Embryonic facial prominence (tissue), 1 donor: ENCODE measurements around the gene RGS14.
"Not testable (repeated sequence)": the region's sequence is repeated elsewhere in the genome, so short reads cannot be mapped to it uniquely, and the experiment has no call there.

Experiments
- DNase-seq: peaks from one replicate; pipeline ENCODE4 v3.0.0-alpha.2; 2016; ENCODE audit errors: extremely low spot score

RGS14 gene

DNA sequence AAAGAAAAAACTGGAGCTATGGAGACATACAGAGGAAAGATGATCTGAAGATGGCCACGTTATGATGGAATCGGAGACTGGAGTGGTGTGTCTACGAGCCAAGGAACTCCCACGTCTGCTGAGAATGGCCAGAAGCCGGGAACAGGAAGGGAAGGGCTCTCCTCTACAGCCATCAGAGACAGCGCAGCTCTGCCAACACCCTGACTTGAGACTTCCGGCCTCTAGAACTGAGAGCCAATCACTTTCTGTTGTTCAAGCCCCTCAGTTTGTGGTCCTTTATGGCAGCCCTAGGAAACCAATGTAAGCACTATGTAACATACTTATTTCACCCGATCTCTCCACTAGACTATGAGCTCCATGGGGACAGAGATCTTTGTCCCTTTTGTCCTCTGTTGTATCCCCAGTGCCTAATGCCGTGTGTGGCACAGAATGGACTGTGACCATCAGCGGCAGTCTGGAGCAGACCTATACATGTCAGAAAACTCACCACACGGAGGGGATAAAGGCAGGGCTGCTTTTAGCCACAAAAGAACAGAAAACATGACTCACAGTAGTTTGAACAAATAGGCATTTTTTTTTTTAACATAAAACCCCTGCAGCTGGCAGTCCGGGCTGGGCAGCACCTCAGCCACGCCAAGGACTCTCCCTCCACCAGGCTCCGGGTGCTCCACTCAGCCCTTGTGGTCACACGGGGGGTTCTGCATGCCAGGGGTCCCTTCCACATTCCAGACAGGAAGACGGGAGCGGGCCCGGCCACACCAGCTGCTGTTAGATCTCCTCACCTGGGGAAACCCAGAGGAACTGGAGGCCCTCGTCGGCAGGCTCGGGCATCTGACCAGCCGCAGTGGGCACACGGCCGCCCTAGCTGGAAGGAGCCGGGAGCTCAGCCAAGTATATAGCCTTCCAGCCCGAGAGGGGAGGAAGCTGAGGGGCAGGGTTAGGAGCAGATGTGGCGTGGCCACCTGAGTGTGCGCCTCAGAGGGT is 29.9 kb upstream of the RGS14 start:
- no peak for DNase-seq

DNA sequence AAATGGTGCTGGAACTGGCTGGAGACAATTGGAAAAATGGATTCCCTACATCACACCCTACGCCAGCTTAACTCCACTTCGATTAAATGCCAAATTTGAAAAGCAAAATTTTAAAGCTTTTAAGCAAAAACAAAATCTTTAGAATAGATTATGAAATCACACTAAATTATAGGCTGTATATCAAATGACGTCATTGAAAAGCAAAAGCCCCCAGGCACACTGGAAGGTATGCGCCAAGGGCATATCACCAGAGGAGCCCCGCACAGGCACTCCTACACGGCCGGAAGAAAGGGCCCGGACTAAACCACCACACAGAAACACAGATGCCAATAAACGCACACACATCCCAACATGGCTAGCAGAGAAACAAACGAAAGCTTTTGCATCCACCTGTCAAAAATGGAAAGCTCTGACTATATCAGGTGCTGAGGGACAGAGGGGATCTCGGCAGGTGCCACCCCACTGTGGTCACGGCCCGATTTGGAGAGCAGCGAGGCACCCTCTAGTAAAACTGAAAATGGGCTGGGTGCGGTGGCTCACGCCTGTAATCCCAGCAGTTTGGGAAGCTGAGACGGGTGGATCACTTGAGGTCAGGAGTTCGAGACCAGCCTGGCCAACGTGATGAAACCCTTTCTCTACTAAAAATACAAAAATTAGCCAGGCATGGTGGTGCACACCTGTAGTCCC is 29.0 kb upstream of the RGS14 start:
- no peak for DNase-seq

DNA sequence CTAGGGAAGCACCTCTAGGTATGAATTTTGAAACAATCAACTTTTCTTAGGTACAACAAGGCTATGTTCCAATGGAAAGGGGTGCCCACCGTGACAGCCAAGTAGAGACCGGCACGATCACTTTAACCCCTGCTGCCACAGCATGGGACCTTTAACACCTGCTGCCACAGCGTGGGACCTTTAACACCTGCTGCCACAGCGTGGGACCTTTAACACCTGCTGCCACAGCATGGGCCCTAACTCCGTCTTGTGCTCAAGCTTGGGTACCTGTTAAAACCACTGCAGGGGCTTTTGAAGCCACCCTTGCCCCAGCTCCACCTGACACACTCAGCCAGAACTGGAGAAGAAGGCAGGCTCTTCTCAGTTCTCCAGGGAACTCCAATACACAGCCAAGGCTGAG is 27.8 kb upstream of the RGS14 start:
- DNase-seq: no peak

DNA sequence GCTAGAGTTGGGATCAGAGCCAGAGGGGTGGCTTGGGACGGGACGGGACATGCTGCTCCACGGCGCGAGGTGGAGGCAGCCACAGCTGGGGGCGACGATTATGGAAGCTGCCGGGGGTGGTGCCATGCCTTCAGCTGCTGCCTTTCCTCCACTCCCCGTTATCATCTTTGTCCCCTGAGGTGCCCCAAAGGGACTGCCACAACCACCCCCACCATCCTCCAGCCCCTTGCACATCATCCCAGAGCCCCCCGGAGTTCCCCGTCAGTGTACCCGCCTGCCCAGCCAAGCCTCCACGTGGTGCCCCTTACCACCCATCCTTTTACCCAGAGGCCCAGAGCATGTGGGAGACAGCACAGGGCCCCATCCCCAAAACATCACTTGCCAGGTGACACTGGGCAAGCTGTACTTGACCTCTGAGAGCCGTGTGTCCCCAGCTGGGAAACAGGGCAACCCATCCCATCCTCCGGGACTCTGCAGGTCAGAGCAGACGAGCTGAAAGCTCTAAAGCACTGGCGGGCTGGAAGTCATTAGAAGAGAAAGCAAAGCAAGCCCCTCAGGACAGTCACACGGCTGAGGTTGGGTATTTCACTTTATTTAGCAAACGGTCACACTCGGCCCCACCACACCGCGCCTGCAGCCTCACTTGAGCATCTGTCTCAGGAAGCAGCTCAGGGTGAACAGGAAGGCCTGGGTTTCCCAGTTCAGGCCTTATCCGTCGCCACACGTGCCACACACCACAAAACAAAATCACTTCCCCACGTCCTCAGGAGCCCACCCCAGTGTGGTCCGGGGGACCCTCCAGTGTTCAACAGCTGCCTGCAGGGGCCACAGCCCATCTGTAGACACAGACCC is 26.5 kb upstream of the RGS14 start:
- DNase-seq: no peak

DNA sequence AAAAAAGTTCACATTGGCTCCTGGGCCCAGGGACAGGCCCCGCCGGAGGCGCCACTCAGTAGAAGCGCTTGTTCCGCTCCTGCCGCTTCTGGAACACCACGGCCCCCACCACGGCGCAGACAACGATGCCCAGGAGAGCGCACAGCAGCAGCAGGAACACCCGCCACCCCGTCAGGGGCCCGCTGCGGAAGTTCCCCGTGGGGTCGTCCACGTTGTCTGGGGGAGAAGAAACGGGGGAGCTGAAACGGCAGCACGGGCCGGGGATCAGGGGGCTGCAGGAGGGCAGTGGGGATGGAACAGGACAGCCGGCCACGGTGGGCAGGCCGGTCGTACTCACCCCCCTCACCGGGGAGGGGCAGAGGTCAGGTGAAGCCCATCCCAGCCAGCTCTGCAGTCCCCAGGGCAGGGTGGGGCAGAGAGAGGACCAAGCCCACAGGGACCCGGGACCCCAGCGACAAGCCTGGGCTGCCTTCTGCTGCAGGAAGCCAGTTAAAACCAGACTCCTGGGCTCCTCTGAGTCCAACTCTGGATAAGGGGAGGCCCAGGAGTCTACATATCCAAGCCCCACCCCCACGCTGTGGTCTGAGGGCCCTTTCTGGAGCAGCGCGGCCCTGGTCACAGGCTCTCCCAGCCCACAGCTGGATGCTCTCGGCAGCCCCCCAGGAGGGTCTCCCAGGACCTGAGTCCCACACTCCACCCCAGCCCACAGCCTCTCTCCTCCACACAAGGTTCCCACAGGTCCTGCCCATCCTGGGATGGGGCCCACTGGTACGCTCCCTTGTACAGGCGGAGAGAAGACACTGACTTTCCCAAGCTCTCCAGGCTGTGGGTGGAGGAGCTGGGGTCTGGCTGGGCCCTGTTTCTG is 25.5 kb upstream of the RGS14 start:
- DNase-seq: no peak

DNA sequence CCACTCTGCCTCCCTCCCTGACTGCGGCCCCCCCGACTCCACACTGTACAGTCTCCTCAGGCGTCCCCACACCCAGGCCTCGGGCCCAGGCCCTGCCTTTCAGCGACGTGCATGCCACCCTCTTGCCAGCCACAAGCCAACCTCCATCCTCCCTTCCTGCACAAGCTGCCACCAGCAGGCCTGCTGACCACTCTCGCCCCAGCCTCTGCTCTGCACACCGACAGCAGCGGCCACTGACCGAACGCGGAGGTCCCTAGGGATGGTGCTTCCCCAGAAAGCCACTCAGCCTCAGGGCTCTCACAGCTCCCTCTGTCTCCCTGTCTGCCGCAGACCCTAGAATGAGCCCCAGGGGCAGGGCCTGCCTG is 24.8 kb upstream of the RGS14 start:
- no peak for DNase-seq

DNA sequence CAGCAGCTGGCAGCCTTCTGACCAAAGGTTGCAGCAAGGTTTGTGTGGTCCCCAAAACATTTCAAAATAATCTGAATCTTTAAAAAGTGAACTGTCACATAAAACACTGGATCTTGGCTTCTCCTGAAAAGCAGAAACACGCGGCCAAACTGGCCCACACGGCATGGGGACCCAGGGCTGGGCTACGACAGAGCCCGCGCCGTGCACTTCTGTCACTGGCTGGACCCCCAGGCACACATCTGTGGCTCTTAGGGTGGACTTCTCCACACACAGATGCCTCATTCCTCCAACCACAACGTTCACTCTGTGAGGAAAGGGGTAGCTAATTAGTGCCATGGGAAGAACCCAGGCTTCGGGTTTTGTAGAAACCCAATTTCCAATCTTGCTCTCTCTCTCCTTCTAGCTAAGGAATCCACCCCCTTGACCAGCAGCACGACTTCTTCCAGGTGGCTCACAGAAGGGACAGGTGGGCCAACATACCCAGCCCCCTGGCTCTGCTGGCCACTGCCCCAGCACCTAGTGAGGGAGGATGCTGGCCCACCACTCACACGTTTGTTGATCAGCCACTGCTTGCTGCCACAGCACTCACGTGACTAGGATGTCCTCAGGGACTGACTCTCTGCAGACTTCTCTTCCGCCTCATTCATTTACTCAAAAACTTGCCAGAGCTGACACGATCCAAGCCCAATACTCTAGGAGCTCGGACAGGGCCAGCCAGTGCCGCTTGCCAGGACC is 24.1 kb upstream of the RGS14 start:
- no peak for DNase-seq

DNA sequence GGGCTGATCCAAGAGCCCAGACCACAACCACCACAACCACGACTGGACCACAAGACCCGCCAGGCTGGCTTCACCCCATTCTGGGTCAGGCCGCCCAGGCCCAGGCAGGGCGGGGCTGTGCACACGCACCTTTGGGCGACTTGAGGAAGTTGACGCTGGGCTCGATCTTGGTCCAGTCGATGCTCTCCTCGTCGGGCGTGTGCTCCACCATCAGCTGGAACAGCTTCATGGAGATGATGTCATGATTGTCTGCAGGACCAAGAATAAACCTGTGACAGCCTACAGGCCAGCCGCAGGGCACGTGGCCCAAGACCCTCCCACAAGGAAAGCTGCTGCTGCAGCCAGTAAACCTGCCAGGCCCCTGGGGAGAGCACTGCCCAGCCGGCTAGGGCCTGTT is 23.6 kb upstream of the RGS14 start:
- DNase-seq: no peak

DNA sequence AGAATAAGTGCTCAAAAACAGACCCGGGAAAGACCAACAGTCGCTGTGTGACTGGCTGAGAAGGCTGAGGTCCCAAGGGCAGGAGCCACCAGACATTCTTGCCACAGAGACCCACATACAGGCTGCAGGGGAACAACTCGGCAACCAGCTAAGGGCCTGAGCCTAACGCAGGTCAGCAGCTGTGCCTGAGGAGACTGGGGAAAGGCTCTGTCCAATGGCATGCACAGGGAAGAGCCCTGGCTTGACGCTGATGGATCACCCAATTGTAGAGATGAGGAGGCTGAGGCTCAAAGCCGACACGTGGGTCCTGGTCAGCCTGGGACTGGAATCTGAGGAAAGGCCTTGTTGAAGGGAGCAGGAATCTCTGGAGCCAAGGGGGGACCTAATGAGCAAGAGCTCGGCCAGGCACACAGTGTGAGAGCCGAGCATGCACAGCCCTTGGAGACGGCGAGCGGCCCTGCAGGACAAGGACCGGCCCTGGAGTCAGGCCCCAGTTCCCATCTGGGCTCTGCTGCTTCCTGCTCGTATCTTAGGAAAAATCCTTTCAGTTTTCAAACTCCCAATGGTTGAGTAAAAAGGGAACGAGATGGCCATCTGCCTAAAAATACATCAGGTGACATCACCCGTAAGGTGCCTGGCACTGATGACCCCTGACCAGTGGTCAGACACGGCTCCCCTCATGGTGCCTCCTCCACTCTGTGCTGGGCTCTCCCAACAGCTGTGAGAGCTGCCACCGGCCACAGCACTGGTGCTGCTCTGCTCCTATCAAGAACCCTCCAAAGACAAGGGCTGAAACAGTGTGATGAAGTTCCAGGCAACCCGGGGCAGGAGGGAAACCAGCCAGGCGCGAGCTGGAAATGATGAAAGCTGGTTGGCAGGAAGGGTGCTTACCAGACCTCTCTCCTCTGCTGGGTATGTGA is 22.7 kb upstream of the RGS14 start:
- no peak for DNase-seq

DNA sequence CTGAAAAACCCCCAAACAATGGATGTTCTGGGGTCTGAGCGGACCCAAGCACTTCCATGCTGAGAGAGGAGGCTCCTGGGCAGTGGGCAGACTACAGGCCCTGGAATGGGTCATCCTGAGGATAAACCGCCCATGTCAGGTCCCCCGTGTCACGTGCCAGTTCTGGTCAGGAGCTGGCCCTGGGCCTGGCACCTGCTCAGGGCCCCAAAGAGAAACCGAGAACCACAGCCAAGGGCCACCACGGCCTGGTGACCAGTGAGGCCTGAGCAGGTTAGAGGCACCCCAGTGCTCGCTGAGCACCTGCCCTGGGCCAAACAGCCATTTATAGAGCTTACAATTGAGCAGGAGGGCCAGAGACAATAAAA is 22.0 kb upstream of the RGS14 start:
- DNase-seq: no peak

DNA sequence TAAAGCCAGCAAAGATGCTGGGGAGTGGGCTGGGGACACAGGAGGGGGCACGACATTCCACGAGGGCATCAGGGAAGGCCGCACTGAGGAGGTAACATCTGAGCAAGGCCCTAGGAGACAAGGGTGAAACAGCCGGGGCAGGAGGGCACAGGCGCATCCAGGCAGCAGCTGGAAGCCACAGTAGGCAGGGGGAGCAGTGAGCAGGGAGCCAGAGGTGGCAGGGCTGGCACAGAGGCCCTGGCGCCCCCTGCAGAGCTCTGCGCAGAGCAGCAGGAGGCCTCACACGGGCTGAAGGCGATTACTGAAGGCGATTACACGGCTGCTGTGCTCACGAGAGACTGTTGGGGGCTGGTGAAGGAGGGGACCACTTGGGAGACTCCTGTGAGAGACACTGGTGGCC is 21.6 kb upstream of the RGS14 start:
- DNase-seq: no peak

DNA sequence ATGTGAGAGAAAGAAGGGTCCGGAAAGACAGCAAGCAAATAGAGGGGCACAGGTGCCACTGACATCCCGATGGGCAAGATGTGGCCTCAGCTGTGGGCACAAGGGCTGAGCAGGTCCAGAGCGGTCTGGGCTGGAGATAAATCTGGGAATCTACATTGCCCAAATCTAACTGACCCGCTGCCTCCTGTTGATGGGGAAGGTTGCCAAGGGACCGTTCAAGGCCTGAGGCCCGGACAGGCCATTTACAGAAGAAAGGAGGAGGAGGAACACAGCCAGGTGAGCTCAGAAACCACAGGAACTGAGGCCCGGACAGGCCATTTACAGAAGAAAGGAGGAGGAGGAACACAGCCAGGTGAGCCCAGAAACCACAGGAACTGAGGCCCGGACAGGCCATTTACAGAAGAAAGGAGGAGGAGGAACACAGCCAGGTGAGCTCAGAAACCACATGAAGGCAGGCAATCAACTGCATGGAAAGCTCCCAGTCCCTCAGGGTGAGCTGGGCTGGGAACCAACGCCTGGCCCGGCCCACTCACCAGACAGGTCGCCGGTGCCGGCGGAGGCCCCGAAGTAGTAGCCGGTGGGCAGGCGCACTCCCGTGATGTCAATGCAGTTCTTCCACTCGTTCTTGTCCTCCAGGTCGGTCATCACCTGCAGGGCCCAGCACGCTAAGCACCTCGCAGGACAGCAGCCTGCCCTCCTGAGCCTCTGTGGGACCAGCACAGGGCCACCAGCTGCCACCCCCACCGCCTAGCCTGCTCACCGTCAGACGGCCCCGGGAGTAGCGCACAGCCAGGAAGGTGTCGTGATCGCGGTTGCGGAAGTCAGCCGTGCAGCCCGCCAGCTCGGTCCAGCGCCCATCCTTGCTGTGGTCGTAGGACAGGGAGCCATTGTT is 20.9 kb upstream of the RGS14 start:
- no peak for DNase-seq

DNA sequence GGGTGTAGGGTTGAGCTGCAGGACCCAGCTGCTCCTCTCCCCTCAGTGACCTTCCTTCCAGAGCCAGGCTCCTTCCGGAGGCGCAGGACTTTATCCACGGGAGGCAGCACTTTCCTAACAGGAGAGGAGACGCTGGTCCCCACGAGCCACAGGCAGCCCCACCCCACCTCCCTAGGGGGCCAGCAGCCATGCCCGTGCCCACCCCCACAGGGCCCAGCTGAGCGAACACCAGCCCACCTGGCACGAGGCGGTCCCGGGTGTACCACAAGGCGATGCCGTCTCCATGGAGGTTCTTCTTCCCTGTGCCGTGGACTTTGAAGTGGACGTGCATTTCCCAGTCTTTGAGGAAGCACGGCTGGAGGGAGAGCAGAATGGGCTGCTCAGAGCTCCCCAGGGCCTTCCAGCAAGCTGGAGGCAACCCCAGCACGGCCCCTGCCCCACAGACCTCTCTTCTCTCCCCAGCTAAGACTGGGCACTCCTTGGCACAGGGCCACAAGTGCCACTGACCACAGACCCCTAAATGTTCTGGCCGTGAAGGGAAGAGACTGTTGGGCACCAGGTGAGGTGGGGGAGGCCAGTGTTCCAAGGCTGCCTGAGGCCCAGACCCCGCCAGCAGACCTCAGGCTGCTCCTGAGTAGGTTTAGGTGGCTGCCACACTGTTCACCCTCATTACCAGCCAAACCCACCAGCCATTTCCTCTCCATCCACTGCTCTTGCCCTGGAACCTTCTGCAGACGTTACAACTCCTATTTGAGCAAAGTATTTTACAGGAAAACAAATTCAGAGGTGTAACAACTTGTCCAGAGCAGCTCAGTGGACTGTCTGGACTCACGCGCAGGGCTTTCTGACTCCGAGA is 19.2 kb upstream of the RGS14 start:
- DNase-seq: no peak

DNA sequence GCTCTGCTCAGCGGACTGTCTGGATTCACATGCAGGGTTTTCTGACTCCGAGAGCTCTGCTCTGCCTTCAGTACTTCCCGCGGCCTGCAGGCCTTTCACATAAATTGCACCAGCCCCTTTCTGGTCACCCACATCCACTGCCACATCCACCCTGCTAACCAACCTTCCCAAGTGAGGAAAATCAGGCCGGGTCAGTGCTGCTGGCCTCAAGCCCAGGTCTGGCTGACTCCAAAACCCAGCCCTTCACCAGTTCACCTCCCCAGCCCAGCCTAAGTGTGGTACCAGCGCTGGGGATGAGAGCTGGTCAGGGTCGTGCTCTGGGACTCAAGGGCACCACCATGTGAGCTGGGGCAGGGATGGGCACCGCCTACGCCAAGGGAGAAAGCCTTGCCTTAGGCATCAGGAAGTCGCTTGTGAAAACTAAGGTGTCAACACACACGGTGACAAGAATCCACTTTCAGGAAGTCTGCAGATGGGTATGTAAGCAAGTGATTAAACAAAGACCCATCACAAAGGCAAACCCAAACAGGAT is 18.6 kb upstream of the RGS14 start:
- DNase-seq: no peak

DNA sequence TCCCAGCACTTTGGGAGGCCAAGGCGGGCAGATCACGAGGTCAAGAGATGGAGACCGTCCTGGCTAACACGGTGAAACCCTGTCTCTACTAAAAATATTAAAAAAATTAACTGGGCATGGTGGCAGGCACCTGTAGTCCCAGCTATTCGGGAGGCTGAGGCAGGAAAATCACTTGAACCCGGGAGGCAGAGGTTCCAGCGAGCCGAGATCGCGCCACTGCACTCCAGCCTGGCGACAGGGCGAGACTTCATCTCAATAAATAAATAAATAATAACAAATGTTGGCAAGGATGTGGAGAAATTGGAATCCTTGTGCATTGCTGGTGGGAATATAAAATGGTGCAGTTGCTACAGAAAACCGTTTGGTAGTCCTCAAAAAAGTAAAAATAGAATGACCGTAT is 14.7 kb upstream of the RGS14 start:
- not testable (repeated sequence) for DNase-seq

DNA sequence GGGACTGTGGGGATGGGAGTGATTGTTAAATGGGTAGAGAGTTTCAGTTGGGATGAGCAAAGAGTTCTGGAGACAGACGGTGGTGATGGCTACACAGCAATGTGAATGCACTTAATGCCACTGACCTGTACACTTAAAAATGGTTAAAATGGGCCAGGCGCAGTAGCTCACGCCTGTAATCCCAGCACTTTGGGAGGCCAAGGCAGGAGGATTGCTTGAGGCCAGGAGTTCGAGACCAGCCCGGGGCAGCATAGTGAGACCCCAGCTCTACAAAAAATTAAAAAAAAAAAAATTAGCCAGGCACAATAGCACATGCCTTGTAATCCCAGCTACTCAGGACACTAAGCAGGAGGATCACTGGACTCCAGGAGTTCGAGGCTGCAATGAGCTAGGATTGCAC is 13.9 kb upstream of the RGS14 start:
- no peak for DNase-seq

DNA sequence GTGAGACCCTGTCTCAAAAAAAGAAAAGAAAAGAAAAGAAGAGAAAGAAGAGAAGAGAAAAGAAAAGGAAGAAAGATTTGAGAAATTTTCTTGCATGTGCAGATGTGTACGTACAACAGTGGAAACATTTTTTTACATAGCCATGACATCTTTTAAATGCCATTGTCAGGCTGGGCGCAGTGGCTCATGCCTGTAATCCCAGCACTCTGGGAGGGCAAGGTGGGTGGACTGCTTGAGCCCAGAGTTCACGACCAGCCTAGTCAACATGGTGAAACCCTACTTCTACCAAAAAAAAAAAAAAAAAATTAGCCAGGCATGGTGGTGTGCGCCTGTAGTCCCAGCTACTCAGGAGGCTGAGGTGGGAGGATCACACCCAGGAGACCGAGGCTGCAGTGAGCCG is 12.8 kb upstream of the RGS14 start:
- DNase-seq: no peak
